Spleen (tissue), 7 donors: ENCODE results near the gene CMTM7.
"Not testable (repeated sequence)": the region's sequence is repeated elsewhere in the genome, so short reads cannot be mapped to it uniquely, and the experiment has no call there.

Source experiments
- CTCF ChIP-seq, 11 experiments: fragments of 200-600 bp in 7 of 11; fragments of 450-650 bp in 4 of 11; sonication (generic) in 4 of 11; IDR thresholded peaks in 8 of 11; conservative IDR thresholded peaks in 3 of 11; 1 replicate in 7 of 11; 2 replicates in 4 of 11; pipeline versions ENCODE4 v1.4.0 to v1.8.0; 2016 to 2021; ENCODE audit warnings: antibody characterized with exemption in 11 of 11, inconsistent platforms in 4 of 11, mild to moderate bottlenecking in 1 of 11
- POLR2A ChIP-seq, 3 donors: fragments of 450-650 bp; IDR thresholded peaks; one replicate each; pipeline ENCODE4 v1.5.1; 2017; ENCODE audit warnings: antibody characterized with exemption in 3 of 3, mild to moderate bottlenecking in 1 of 3
- POLR2AphosphoS5 ChIP-seq, 3 donors: sonication (generic); formaldehyde crosslinking; IDR thresholded peaks; one replicate each; pipeline ENCODE4 v1.5.1; 2017; ENCODE audit warnings: antibody characterized with exemption in 3 of 3
- donor health status: DM: no; HTN: no; CAD: no; lungs with moderate emphysema.
- donor health status: DM: no; HTN: no; CAD: no.
- donor health status: DM: no; HTN: no; CAD: no.

GRCh38 chr3:32466808-32467207 is 75.2 kb downstream of the CMTM7 start:
- not testable (repeated sequence) for TF ChIP-seq POLR2A (IDR thresholded peaks at IDR 0.05); CTCF (IDR thresholded peaks at IDR 0.05 in 8 of 11, conservative IDR thresholded peaks at IDR 0.05 in 3 of 11); POLR2AphosphoS5 (IDR thresholded peaks at IDR 0.05)
